ENCODE data around the gene IL12RB2. TPM values are rescaled to one million over a fixed set of nuclear protein-coding genes. Genes with fewer than 3 reads are reported as not detected.

Gene IL12RB2
- total RNA-seq, 4 donors from 2014 or later = 1.3 to 7.6 (median 3.5) TPM

DNA sequence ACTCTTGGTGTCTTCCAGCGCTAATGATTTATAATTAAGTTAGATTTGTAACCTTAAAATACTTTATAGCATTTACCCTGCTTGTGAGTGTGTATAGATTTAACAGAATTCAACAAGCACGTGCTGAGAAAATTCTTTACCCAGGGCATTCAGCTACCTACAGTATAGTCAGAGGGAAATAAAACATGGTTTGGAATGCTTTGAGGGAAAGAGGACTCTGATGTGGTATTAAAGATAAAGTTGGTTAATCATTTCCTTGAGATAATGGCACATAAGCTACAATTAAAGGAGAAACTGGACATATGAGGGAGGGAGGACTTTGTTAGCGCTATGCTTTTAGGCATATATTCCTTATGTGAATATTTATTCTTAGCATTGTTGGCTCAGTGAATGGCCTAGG, 26.4 kb upstream of the IL12RB2 start:
- no peaks in the 10 kb centered on the region for H3K4me1 ChIP-seq
- H3K9me3 ChIP-seq = no peaks in the 10 kb centered on the region
- intact Hi-C loops (cut with DNase I) = no loop called here
- no peak overlapping the region for H3K27ac ChIP-seq
- H3K4me3 ChIP-seq = no peak overlapping the region
- DNase-seq = no peak
- no peak for TF ChIP-seq POLR2A (IDR thresholded peaks at IDR 0.05)
- TF ChIP-seq, protein P1, sequence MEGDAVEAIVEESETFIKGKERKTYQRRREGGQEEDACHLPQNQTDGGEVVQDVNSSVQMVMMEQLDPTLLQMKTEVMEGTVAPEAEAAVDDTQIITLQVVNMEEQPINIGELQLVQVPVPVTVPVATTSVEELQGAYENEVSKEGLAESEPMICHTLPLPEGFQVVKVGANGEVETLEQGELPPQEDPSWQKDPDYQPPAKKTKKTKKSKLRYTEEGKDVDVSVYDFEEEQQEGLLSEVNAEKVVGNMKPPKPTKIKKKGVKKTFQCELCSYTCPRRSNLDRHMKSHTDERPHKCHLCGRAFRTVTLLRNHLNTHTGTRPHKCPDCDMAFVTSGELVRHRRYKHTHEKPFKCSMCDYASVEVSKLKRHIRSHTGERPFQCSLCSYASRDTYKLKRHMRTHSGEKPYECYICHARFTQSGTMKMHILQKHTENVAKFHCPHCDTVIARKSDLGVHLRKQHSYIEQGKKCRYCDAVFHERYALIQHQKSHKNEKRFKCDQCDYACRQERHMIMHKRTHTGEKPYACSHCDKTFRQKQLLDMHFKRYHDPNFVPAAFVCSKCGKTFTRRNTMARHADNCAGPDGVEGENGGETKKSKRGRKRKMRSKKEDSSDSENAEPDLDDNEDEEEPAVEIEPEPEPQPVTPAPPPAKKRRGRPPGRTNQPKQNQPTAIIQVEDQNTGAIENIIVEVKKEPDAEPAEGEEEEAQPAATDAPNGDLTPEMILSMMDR (IDR thresholded peaks at IDR 0.05) = no peak
- no peaks in the 10 kb centered on the region for H3K36me3 ChIP-seq
- no peaks in the 10 kb centered on the region for H3K27me3 ChIP-seq
- WGBS, 2 donors = 80 to 87% methylated on average over 3 of the region's 3 CpGs

DNA sequence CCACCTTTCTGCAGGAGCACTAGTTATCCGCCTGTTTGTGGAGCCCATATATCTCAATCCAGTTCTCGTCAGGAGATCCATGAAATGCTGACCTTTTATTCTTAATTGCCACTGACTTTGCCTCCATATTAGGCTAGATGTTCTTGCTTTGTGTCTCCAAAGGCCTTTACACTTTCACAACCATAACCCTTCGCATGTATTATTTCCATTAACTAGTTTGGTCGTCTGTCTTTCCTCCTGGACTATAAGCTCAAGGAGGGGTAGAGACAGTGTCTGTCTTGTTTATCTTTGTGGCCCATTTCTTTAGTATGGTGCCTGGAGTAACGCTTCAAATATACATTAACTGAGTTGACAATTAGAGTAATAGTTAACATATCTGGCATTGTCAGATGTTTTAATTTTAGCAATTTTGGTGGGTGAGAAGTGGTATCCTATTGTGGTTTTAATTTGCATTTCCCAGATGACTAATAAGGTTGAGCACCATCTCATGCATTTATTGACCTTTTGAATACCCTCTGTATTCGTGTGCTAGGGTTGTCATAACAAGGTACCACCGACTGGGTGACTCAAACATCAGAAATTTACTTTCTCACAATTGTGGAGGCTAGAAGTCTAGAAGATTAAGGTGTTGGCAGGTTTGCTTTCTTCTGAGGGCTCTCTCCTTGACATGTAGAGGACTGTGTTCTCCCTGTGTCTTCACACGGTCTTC, 21.7 kb upstream of the IL12RB2 start:
- H3K27ac ChIP-seq = no peak overlapping the region
- H3K27me3 ChIP-seq = no peaks in the 10 kb centered on the region
- no peak overlapping the region for H3K4me3 ChIP-seq
- H3K9me3 ChIP-seq = no peaks in the 10 kb centered on the region
- no peaks in the 10 kb centered on the region for H3K36me3 ChIP-seq
- DNase-seq = no peak
- H3K4me1 ChIP-seq = no peaks in the 10 kb centered on the region
- TF ChIP-seq POLR2A (IDR thresholded peaks at IDR 0.05) = no peak
- TF ChIP-seq, protein P1 (IDR thresholded peaks at IDR 0.05) = no peak
- intact Hi-C loops (cut with DNase I) = no loop called here
- 68 to 71% methylated on average over 8 of the region's 8 CpGs for WGBS, 2 donors

DNA sequence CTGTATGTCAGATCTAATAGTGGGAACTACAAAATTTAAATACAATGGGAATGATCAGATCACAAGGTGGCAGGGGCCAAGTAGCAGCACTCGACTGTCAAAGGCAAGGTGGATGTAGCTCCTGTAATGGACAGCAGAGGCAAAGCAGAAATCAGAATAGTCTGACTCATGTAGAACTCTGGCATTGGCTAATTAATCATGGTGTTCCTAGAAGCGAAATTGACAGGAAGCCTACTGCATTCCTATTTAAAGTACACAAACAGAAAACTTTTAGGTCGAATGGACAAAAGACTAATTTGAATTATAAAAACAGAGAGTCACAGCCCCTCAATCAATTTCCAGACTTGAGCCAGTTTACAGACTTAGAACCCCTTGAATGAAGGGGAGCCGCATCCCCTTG, 17.4 kb upstream of the IL12RB2 start:
- no peaks in the 10 kb centered on the region for H3K4me1 ChIP-seq
- no peak for TF ChIP-seq POLR2A (IDR thresholded peaks at IDR 0.05)
- TF ChIP-seq, protein P1 (IDR thresholded peaks at IDR 0.05) = no peak
- no peak for DNase-seq
- no peak overlapping the region for H3K4me3 ChIP-seq
- H3K9me3 ChIP-seq = no peaks in the 10 kb centered on the region
- intact Hi-C loops (cut with DNase I) = no loop called here
- WGBS, 2 donors = 46 to 67% methylated on average over 4 of the region's 4 CpGs
- no peak overlapping the region for H3K27ac ChIP-seq
- H3K27me3 ChIP-seq = no peaks in the 10 kb centered on the region
- H3K36me3 ChIP-seq = no peaks in the 10 kb centered on the region

DNA sequence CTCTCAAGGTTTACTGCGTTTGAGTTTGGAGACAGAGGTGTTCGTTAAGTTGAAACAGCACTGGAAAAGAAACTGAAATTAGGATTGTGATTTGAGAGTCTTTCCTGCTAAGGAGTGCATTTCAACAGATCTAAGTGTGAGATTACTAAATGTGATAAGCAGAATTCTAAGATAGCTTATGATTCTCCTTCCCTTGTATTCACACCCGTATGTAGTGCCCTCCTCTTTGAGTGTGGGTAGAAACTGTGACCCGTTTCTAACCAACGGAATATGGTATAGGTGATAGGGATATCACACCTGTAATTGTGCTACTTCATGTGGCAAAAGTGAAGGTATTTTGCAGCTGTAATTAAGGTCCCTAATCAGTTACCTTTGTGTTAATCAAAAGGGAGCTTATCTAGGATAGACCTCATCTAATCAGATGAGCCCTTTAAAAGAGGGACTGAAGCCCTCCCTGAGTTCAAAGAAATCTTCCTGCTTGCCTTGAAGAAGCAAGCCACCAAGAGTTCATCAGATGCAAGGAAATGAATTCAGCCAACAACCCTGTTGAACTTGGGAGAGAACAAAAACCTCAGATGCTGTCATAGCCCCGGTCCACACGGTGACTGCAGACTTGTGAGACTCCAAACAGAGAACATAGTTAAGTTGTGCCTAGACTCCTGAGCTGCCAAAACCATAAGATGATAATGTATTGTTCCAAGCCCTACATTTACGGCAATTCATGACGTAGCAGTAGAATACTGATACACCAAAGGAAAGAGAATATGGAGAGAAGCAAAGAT, 12.6 kb upstream of the IL12RB2 start:
- Histone ChIP-seq H3K36me3 (no peaks in the 10 kb centered on the region), H3K4me3 (no peak overlapping the region), H3K9me3 (no peaks in the 10 kb centered on the region), H3K27ac (no peak overlapping the region), H3K4me1 (no peaks in the 10 kb centered on the region), H3K27me3 (no peaks in the 10 kb centered on the region)
- TF ChIP-seq, protein P1 (IDR thresholded peaks at IDR 0.05) = no peak
- no peak for TF ChIP-seq POLR2A (IDR thresholded peaks at IDR 0.05)
- WGBS, 2 donors = 87 to 91% methylated on average over 8 to 9 of the region's 9 CpGs
- intact Hi-C loops (cut with DNase I) = no loop called here
- no peak for DNase-seq

DNA sequence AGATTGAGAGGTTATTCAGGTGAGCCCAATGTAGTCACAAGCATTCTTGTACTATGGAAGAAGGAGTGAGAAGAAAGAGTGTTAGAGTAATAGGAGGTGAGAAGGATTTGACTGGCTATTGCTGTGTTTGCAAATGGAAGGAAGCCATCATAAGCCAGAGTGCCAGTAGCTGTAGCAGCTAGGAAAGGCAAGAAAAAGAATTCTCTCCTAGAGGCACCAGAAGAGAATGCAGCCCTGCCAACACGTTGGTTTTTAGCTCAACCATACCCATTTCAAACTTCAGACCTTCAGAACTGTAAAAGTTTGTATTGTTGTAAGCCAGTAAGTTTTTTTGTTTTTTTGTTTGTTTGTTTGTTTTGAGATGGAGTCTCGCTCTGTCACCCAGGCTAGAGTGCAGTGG, 8.9 kb upstream of the IL12RB2 start:
- WGBS, 2 donors = 47 to 56% methylated on average over 2 of the region's 2 CpGs
- intact Hi-C loops (cut with DNase I) = no loop called here

More for the DNA sequence above, 8.9 kb upstream of the IL12RB2 start:
- H3K9me3 ChIP-seq = no peaks in the 10 kb centered on the region
- no peak overlapping the region for H3K4me3 ChIP-seq
- H3K27ac ChIP-seq = no peak overlapping the region
- DNase-seq = no peak
- no peaks in the 10 kb centered on the region for H3K4me1 ChIP-seq
- H3K27me3 ChIP-seq = no peaks in the 10 kb centered on the region
- H3K36me3 ChIP-seq = no peaks in the 10 kb centered on the region
- TF ChIP-seq, protein P1 (IDR thresholded peaks at IDR 0.05) = no peak
- no peak for TF ChIP-seq POLR2A (IDR thresholded peaks at IDR 0.05)
